Measurements from ENCODE around the gene F2R.
"Not testable (repeated sequence)": the region's sequence is repeated elsewhere in the genome, so short reads cannot be mapped to it uniquely, and the experiment has no call there.

F2R gene

GRCh38 chr5:76718880-76719279 lies 3.0 kb downstream of the F2R start:
- no peak for DNase-seq (ENCODE audit: low read depth in 2 of 2)

GRCh38 chr5:76720988-76721569 lies 5.2 kb downstream of the F2R start:
- DNase-seq (ENCODE audit: low read depth in 2 of 2): no peak

GRCh38 chr5:76723266-76723665 lies 7.3 kb downstream of the F2R start:
- no peak for DNase-seq (ENCODE audit: low read depth in 2 of 2)

- DNase-seq (ENCODE audit: low read depth in 2 of 2): no peak
These were observed 8.0 kb downstream of the F2R start for GRCh38 chr5:76723906-76724305.

GRCh38 chr5:76724871-76725270 lies 8.9 kb downstream of the F2R start:
- no peak for DNase-seq (ENCODE audit: low read depth in 2 of 2)

GRCh38 chr5:76728965-76729364 lies 13.0 kb downstream of the F2R start:
- no peak for DNase-seq (ENCODE audit: low read depth in 2 of 2)

GRCh38 chr5:76729373-76730290 lies 13.7 kb downstream of the F2R start:
- no peak for DNase-seq (ENCODE audit: low read depth in 2 of 2)

GRCh38 chr5:76732405-76733048 lies 16.6 kb downstream of the F2R start:
- DNase-seq (ENCODE audit: low read depth in 2 of 2): no peak

GRCh38 chr5:76733049-76733417 lies 17.1 kb downstream of the F2R start:
- DNase-seq (ENCODE audit: low read depth in 2 of 2): no peak

- DNase-seq (ENCODE audit: low read depth in 2 of 2): no peak
These were observed 20.0 kb downstream of the F2R start for GRCh38 chr5:76735762-76736545.

- no peak for DNase-seq (ENCODE audit: low read depth in 2 of 2)
These were observed 21.0 kb downstream of the F2R start for GRCh38 chr5:76736679-76737556.

GRCh38 chr5:76737846-76738245 lies 21.9 kb downstream of the F2R start:
- DNase-seq (ENCODE audit: low read depth in 2 of 2): no peak

- not testable (repeated sequence) for DNase-seq (ENCODE audit: low read depth in 2 of 2)
These were observed 25.6 kb downstream of the F2R start for GRCh38 chr5:76741506-76741905.

- DNase-seq (ENCODE audit: low read depth in 2 of 2): no peak
These were observed 26.7 kb downstream of the F2R start for GRCh38 chr5:76742583-76742982.

- no peak for DNase-seq (ENCODE audit: low read depth in 2 of 2)
These were observed 28.7 kb downstream of the F2R start for GRCh38 chr5:76744632-76745031.

GRCh38 chr5:76745670-76746069 lies 29.7 kb downstream of the F2R start:
- no peak for DNase-seq (ENCODE audit: low read depth in 2 of 2)

- DNase-seq (ENCODE audit: low read depth in 2 of 2): no peak
These were observed 30.8 kb downstream of the F2R start for GRCh38 chr5:76746677-76747076.

GRCh38 chr5:76747706-76748105 lies 31.8 kb downstream of the F2R start:
- DNase-seq (ENCODE audit: low read depth in 2 of 2): no peak

- no peak for DNase-seq (ENCODE audit: low read depth in 2 of 2)
These were observed 35.4 kb downstream of the F2R start for GRCh38 chr5:76751291-76751690.

GRCh38 chr5:76754668-76755078 lies 38.7 kb downstream of the F2R start:
- DNase-seq (ENCODE audit: low read depth in 2 of 2): no peak
